SH-SY5Y (cell line): ENCODE measurements around the gene MSI1.

Experiments
- GATA2 ChIP-seq: IDR thresholded peaks from 2 replicates; pipeline ENCODE4 v1.6.1; 2011; ENCODE audit warnings: mild to moderate bottlenecking, low read depth, low read length
- GATA3 ChIP-seq: IDR thresholded peaks from 2 replicates; pipeline ENCODE4 v1.6.1; 2011; ENCODE audit warnings: low read depth, mild to moderate bottlenecking, low read length, moderate library complexity

DNA sequence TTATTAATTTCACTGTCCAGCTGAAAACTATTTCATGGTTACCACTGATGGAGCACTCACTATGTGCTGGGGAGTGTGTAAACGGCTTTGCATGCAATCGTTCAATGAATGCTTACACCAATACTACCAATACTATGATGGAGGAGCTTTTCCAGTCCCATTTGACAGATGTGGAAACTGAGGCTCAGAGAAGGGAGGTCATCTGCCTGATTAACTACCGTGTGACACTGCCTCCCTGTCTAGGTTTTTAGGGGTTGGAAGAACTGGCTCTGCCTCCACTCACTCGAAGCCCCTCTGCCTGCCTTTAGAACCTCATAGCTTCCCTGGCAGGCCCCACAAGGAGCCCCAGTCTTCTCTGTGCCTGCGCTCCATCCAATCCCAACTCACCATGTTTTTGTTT lies 11.9 kb downstream of the MSI1 start:
- no peak for TF ChIP-seq GATA3
- no peak for TF ChIP-seq GATA2
